CD14-positive monocyte (primary cell): ENCODE data around the gene TMEM178B. TPM values are rescaled to one million over a fixed set of nuclear protein-coding genes. Genes with fewer than 3 reads are reported as not detected.

Experiments used
- DNase-seq, 3 donors: peaks; one replicate each; pipeline ENCODE4 v3.0.0-alpha.2; 2011 to 2022
- H2AFZ ChIP-seq: 2 replicates; pipeline ENCODE4 v1.6.0; 2012; ENCODE audit warnings: mild to moderate bottlenecking, low read depth, low read length, inconsistent platforms; ENCODE audit not compliant: insufficient read depth, poor library complexity, severe bottlenecking
- H3K27ac ChIP-seq, 2 donors: 1 replicate in 1 of 2; 2 replicates in 1 of 2; pipeline ENCODE4 v1.5.1; 2012 to 2013; ENCODE audit warnings: low read length in 2 of 2, control low read depth in 1 of 2, inconsistent platforms in 1 of 2, low read depth in 1 of 2, mild to moderate bottlenecking in 1 of 2
- H3K27me3 ChIP-seq, 2 donors: one replicate each; pipeline versions ENCODE4 v1.6.0 to v1.6.1; 2011 to 2013; ENCODE audit warnings: low read length in 2 of 2; ENCODE audit not compliant: control insufficient read depth in 2 of 2, insufficient read depth in 2 of 2
- H3K36me3 ChIP-seq, 2 donors: replicated peaks in 1 of 2; 1 replicate in 1 of 2; 2 replicates in 1 of 2; pipeline versions ENCODE4 v1.5.1 to v1.6.1; 2012 to 2013; ENCODE audit warnings: low read length in 2 of 2, control low read depth in 1 of 2, inconsistent platforms in 1 of 2, mild to moderate bottlenecking in 1 of 2; ENCODE audit not compliant: insufficient read depth in 2 of 2, control insufficient read depth in 1 of 2
- H3K4me1 ChIP-seq, 2 donors: 1 replicate in 1 of 2; 2 replicates in 1 of 2; pipeline versions ENCODE4 v1.5.1 to v1.6.1; 2012 to 2013; ENCODE audit warnings: low read length in 2 of 2, control low read depth in 1 of 2, inconsistent platforms in 1 of 2, mild to moderate bottlenecking in 1 of 2, moderate library complexity in 1 of 2; ENCODE audit not compliant: insufficient read depth in 2 of 2, control insufficient read depth in 1 of 2
- H3K4me2 ChIP-seq: replicated peaks from 2 replicates; pipeline ENCODE3; 2012; ENCODE audit warnings: low read length, moderate library complexity, mild to moderate bottlenecking; ENCODE audit not compliant: poor library complexity, severe bottlenecking; ENCODE audit errors: extremely low read depth
- H3K4me3 ChIP-seq, 3 experiments: fragments of 200-600 bp in 1 of 3; sonication (generic) in 1 of 3; replicated peaks in 1 of 3; 1 replicate in 2 of 3; 2 replicates in 1 of 3; pipeline ENCODE4 v1.5.1; 2011 to 2013; ENCODE audit warnings: low read length in 3 of 3, mild to moderate bottlenecking in 3 of 3, control low read depth in 2 of 3, low read depth in 2 of 3, inconsistent platforms in 1 of 3, moderate library complexity in 1 of 3
- H3K79me2 ChIP-seq: 2 replicates; pipeline ENCODE4 v1.6.0; 2012; ENCODE audit warnings: mild to moderate bottlenecking, control low read depth, inconsistent platforms, low read length, moderate library complexity; ENCODE audit not compliant: insufficient read depth
- H3K9ac ChIP-seq: 2 replicates; pipeline ENCODE4 v1.6.0; 2017; ENCODE audit warnings: low read length, mild to moderate bottlenecking; ENCODE audit not compliant: insufficient read depth, poor library complexity, severe bottlenecking
- H3K9me3 ChIP-seq, 2 donors: replicated peaks in 1 of 2; 1 replicate in 1 of 2; 2 replicates in 1 of 2; pipeline versions ENCODE4 v1.5.1 to v1.6.1; 2012 to 2013; ENCODE audit warnings: low read length in 2 of 2, control low read depth in 1 of 2; ENCODE audit not compliant: control insufficient read depth in 1 of 2, insufficient read depth in 1 of 2
- H4K20me1 ChIP-seq: 2 replicates; pipeline ENCODE4 v1.6.0; 2012; ENCODE audit warnings: mild to moderate bottlenecking, low read length, control low read depth, moderate library complexity; ENCODE audit not compliant: insufficient read depth
- H3K27ac Mint-ChIP-seq, 7 donors: one replicate each; pipeline ENCODE4 v1.8.0; 2020; ENCODE audit warnings: mild to moderate bottlenecking in 7 of 7, mixed read lengths in 7 of 7, moderate library complexity in 6 of 7, inconsistent platforms in 2 of 7
- H3K27me3 Mint-ChIP-seq, 3 donors: one replicate each; pipeline ENCODE4 v1.8.0; 2021 to 2022; ENCODE audit warnings: low read depth in 3 of 3, mild to moderate bottlenecking in 3 of 3, mixed read lengths in 3 of 3, moderate library complexity in 3 of 3, inconsistent platforms in 1 of 3
- H3K36me3 Mint-ChIP-seq, 2 donors: one replicate each; pipeline ENCODE4 v1.8.0; 2020; ENCODE audit warnings: mixed read lengths in 2 of 2, inconsistent platforms in 1 of 2, mild to moderate bottlenecking in 1 of 2
- H3K4me1 Mint-ChIP-seq: one replicate; pipeline ENCODE4 v1.8.0; 2020; ENCODE audit warnings: mild to moderate bottlenecking, mixed read lengths
- H3K4me3 Mint-ChIP-seq, 2 donors: one replicate each; pipeline ENCODE4 v1.8.0; 2020; ENCODE audit warnings: mild to moderate bottlenecking in 2 of 2, mixed read lengths in 2 of 2, moderate library complexity in 1 of 2
- H3K9me3 Mint-ChIP-seq, 7 donors: one replicate each; pipeline ENCODE4 v1.8.0; 2020 to 2022; ENCODE audit warnings: mixed read lengths in 7 of 7, mild to moderate bottlenecking in 6 of 7, moderate library complexity in 6 of 7, inconsistent platforms in 2 of 7
- CTCF ChIP-seq: fragments of 200-600 bp; IDR thresholded peaks from one replicate; pipeline ENCODE4 v1.8.0; 2022; ENCODE audit warnings: antibody characterized with exemption, mild to moderate bottlenecking
- WGBS: methylation state at CpG from one replicate; pipeline ENCODE4 v1.1.5; 2013; ENCODE audit warnings: missing lambda C conversion rate; ENCODE audit not compliant: insufficient coverage; 5-methylcytosine and 5-hydroxymethylcytosine counted together
- intact Hi-C, 2 donors: fragments of 100-400 bp; cut with micrococcal nuclease; formaldehyde crosslinking; loops; one replicate each; pipeline versions ENCODE4 v1.15.0 to v1.15.1; 2023
- polyA plus RNA-seq, 3 donors: library from polyadenylated mRNA; depleted of rRNA in 1 of 3; unstranded in 2 of 3; stranded (reverse) in 1 of 3; fragments of 300-500 nt in 2 of 3; fragments of >200 nt in 1 of 3; fragmentation: Illumina TruSeq in 2 of 3; gene quantifications; 1 replicate in 2 of 3; 2 replicates in 1 of 3; pipeline ENCODE4 v1.2.3, GENCODE V29; 2012 to 2021

TMEM178B gene
- polyA plus RNA-seq, 3 donors: not detected

- intact Hi-C loops: no loop called here
- H3K4me2 ChIP-seq: no peak overlapping the region
- Mint-ChIP-seq H3K9me3 (peaks cover 0 to 13% (median 4%) of the 10 kb centered on the region in 7 donors), H3K4me3 (no peak overlapping the region), H3K27ac (no peak overlapping the region), H3K36me3 (no peaks in the 10 kb centered on the region), H3K4me1 (no peaks in the 10 kb centered on the region), H3K27me3 (peaks cover 0 to 3% (median 2%) of the 10 kb centered on the region in 3 donors)
- H3K79me2 ChIP-seq: no peaks in the 10 kb centered on the region
- no peak overlapping the region for H3K27ac ChIP-seq
- no peaks in the 10 kb centered on the region for H4K20me1 ChIP-seq
- peaks cover 0 to 7% of the 10 kb centered on the region in 2 donors for H3K9me3 ChIP-seq
- 50% methylated on average over 1 of the region's 1 CpG for WGBS
- DNase-seq: no peak
- no peak for TF ChIP-seq CTCF
- H3K36me3 ChIP-seq: no peaks in the 10 kb centered on the region
- no peak overlapping the region for H3K9ac ChIP-seq
- no peak overlapping the region for H2AFZ ChIP-seq
- H3K4me3 ChIP-seq: no peak overlapping the region
- H3K27me3 ChIP-seq: no peaks in the 10 kb centered on the region
- no peaks in the 10 kb centered on the region for H3K4me1 ChIP-seq
These were observed 265.7 kb downstream of the TMEM178B start for GRCh38 chr7:141339603-141340002.

GRCh38 chr7:141340991-141341390, 267.1 kb downstream of the TMEM178B start:
- no CpG with 5 or more reads among the region's 4 CpGs for WGBS
- H3K27ac Mint-ChIP-seq: no peak overlapping the region

More at GRCh38 chr7:141340991-141341390, 267.1 kb downstream of the TMEM178B start:
- peaks cover 0 to 4% (median 3%) of the 10 kb centered on the region in 3 donors for H3K27me3 Mint-ChIP-seq
- TF ChIP-seq CTCF: no peak
- Histone ChIP-seq H2AFZ (no peak overlapping the region), H3K4me2 (no peak overlapping the region), H3K27me3 (no peaks in the 10 kb centered on the region), H4K20me1 (no peaks in the 10 kb centered on the region), H3K9me3 (peaks cover 0 to 7% of the 10 kb centered on the region in 2 donors), H3K79me2 (no peaks in the 10 kb centered on the region), H3K27ac (no peak overlapping the region), H3K4me3 (no peak overlapping the region), H3K9ac (no peak overlapping the region), H3K4me1 (no peaks in the 10 kb centered on the region), H3K36me3 (no peaks in the 10 kb centered on the region)
- H3K9me3 Mint-ChIP-seq: peaks cover 0 to 9% (median 3%) of the 10 kb centered on the region in 7 donors
- H3K4me3 Mint-ChIP-seq: no peak overlapping the region
- no peak for DNase-seq
- no peaks in the 10 kb centered on the region for H3K4me1 Mint-ChIP-seq
- H3K36me3 Mint-ChIP-seq: no peaks in the 10 kb centered on the region
- intact Hi-C loops: no loop called here
